Lower leg skin (tissue), 4 donors: ENCODE results near the gene FOSL1. TPM values are rescaled to one million over a fixed set of nuclear protein-coding genes. Genes with fewer than 3 reads are reported as not detected.

ENCODE experiments used
- DNase-seq, 2 donors: peaks; one replicate each; pipeline ENCODE4 v3.0.0-alpha.2; 2019; ENCODE audit warnings: low spot score in 2 of 2
- H3K4me3 ChIP-seq: fragments of 200-600 bp; sonication (generic); 2 replicates; pipeline ENCODE4 v1.5.1; 2017; ENCODE audit warnings: mild to moderate bottlenecking, low read depth; ENCODE audit not compliant: poor library complexity, severe bottlenecking
- POLR2A ChIP-seq, 2 donors: fragments of 450-650 bp; IDR thresholded peaks; one replicate each; pipeline ENCODE4 v1.6.1; 2016 to 2017; ENCODE audit warnings: antibody characterized with exemption in 2 of 2, mild to moderate bottlenecking in 1 of 2, moderate library complexity in 1 of 2
- WGBS, 2 donors: methylation state at CpG; one replicate each; pipeline ENCODE4 v1.1.5; 2018; 5-methylcytosine and 5-hydroxymethylcytosine counted together
- intact Hi-C: fragments of 100-400 bp; cut with DNase I; formaldehyde crosslinking; loops from one replicate; pipeline ENCODE4 v1.15.0; 2023; ENCODE audit warnings: low total_unique reads
- total RNA-seq, 4 donors: library from RNA; depleted of rRNA; stranded (reverse); fragments of >200 nt; gene quantifications; one replicate each; pipeline ENCODE4 v1.1.0, GENCODE V29; 2016
- TF ChIP-seq, protein P1 (sequence below), 3 donors: fragments of 450-650 bp; IDR thresholded peaks; one replicate each; pipeline ENCODE4 v1.5.1; 2016; ENCODE audit warnings: antibody characterized with exemption in 3 of 3, mild to moderate bottlenecking in 3 of 3, moderate library complexity in 2 of 3

FOSL1 gene
- total RNA-seq, 4 donors from 2014 or later = 2.4 to 7.5 (median 5.3) TPM

DNA sequence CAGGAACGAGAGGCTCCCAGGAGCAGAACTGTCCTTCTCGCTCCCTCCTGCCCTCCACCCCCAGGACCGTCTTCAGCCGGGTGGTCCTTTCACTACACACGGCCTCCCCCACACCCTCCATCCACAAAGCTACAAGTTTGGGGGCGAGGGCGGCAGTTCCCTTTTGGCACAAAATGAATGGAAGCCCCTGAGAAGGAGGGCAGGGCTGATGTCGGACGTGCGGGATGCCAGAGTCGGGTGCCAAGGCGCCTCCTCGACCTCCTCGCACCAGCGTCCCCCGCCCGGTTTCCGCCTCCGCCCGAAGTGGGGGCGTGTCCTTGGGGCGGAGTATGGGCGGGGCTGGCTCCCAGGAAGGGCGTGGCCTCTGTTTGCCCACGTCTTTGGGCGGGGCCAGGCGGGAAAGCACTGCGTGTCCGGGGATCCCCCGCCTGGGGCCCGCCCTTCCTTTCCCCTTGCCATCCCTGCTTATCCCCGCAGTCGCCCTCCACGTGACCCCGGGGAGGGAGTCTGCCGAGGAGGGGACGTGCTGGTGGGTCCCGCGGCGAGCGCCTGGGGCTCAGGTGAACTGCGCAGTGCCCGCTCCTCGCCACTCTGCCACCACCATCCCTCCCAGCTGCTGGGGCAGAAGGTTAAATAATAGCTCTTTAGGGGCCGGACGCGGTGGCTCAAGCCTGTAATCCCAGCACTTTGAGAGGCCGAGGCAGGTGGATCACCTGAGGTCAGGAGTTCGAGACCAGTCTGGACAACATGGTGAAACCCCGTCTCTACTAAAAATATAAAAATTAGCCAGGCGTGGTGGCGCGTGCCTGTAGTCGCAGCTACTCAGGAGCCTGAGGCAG lies 26.7 kb downstream of the FOSL1 start:
- TF ChIP-seq, protein P1, sequence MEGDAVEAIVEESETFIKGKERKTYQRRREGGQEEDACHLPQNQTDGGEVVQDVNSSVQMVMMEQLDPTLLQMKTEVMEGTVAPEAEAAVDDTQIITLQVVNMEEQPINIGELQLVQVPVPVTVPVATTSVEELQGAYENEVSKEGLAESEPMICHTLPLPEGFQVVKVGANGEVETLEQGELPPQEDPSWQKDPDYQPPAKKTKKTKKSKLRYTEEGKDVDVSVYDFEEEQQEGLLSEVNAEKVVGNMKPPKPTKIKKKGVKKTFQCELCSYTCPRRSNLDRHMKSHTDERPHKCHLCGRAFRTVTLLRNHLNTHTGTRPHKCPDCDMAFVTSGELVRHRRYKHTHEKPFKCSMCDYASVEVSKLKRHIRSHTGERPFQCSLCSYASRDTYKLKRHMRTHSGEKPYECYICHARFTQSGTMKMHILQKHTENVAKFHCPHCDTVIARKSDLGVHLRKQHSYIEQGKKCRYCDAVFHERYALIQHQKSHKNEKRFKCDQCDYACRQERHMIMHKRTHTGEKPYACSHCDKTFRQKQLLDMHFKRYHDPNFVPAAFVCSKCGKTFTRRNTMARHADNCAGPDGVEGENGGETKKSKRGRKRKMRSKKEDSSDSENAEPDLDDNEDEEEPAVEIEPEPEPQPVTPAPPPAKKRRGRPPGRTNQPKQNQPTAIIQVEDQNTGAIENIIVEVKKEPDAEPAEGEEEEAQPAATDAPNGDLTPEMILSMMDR (IDR thresholded peaks at IDR 0.05) = no peak
- TF ChIP-seq POLR2A (IDR thresholded peaks at IDR 0.05) = no peak
- H3K4me3 ChIP-seq = peak overlapping the region; percentile 49
- DNase-seq = peak; percentile 94 to 99
- 8 to 10% methylated on average over 30 to 41 of the region's 54 CpGs for WGBS, 2 donors
- intact Hi-C loops = no loop called here

DNA sequence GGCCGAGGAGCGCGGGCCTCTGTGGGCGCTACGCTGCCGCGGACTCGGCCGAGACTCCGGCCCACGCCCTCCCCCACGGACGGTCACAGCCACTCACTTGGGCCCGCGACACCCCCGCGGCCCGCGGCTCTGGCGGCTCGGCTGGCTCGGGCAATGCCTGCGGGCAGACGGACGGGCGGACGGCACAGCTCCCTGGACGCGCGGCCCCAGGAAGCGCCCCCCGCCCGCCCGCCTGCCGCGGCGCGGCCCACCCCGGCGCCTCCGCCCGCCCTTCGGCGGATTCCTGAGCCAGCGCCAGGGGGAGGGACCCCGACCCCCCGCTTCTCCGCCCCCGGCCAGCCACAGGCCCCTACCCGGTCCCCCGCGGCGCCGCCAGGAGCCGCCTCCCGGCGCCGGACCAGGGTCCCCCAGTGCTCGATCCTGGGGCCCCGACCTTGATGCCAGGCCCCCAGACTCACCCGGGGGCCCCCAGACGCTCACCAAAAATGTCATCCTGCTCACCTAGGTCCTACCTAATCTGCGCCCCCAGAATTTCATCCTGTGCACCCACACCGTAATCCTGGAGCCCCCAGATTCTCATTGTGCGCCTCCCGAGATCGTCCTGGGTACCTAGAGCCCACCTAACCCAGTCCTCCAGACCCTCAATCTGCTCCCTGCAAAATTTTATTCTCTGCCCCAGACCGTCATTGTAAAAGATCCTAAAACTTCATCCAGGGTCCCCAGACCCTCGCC lies 27.4 kb downstream of the FOSL1 start, which contains the start of gene EFEMP2:
Gene EFEMP2 (minus strand): TSS at position 215 of the 732 bp plus-strand sequence. CDS start 446 bp downstream, outside the sequence.
- peak in 1 of 2 donors; percentile 92 for DNase-seq
- 0 to 2% methylated on average over 15 to 16 of the region's 69 CpGs for WGBS, 2 donors
- intact Hi-C loops = no loop called here

DNA sequence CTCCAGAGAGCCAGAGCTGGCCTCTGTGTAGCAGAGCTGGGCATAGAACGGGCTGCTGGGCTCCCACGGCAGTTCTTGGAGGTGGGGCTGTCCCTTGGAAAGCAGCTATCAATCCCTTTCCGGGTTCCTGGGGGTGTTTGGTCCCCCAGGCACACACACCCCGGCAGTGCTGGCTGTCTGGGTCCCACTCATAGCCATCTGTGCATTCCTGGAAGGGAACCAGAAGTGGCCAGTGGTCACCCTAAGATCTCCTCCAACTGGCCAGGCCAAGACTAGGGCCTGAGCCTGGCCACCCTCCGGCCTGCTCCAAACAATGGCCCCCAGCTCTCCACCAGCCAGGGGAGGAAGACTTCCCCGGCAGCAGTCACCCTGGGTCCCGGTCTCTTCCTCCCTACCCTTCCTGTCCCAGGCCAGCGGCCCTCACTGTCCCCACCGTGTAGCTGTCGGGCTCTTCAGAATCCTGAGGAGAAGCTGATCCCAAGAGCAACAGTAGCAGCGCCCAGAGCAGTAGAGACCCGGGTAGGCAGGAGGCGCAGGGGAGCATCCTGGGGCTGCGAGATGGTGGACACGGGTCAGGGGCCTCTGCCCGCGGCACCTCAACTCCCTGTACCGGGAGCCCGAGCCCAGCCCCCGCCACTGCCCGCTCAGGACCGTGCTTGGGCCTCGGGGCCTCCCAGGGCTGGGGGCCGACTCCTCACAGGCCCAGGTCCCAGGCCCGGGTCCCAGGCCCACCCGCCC lies 28.2 kb downstream of the FOSL1 start:
- intact Hi-C loops = no loop called here
- DNase-seq = no peak
- H3K4me3 ChIP-seq = peak overlapping the region; percentile 18
- TF ChIP-seq, protein P1 (IDR thresholded peaks at IDR 0.05) = no peak
- 43 to 54% methylated on average over 15 to 20 of the region's 26 CpGs for WGBS, 2 donors

More for the DNA sequence above, 27.4 kb downstream of the FOSL1 start, which contains the start of gene EFEMP2:
- peak within 1 kb of the TSS; percentile 49 for H3K4me3 ChIP-seq
- TF ChIP-seq, protein P1 (IDR thresholded peaks at IDR 0.05) = no peak
- TF ChIP-seq POLR2A (IDR thresholded peaks at IDR 0.05) = no peak

DNA sequence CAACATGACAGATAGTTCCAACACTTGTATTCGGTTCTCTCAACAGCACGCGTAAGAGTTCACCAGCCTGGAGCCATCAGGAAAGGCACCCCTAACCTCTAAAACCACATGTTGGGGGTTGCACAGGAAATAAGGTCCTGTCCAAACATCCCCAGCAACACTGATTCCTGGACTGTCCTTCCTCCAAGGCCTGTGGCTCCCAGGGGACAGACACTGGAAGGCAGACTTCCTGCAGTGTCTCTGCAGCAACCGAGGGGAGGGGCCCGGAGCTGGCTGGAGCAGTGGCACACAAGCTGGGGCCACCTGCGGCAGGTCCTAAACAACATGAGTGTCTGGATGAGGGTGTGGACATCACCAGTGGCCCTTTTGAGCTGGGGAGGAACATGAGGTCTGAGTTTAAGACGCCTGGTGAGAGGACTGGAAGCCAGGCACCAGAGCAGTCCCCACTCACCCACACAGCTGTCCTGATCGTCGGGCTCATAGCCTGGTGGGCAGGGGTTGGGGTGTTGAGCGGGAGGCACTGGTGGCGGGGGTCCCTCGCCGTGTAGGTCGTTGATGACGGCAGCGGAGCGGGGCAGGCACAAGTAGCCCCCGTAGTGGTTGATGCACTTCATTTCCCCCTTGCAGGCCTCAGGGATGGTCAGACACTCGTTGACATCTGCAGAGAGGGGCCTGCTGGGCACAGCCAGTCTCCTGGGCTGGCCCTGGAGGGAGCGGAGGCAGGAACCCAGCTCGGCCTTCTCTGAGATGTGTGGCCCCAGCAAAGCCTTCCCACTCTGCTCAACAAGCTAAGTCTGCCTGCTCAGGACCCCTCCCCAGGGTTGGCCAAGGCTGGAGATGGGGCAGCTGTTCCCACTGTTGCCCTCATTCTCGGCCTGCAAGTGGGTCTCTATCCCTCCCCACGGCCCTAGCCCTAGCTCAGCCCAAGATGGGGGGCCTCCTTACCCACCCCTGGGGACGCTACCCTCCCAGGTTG lies 29.2 kb downstream of the FOSL1 start:
- intact Hi-C loops = no loop called here
- 76 to 77% methylated on average over 21 to 24 of the region's 24 CpGs for WGBS, 2 donors
- DNase-seq = no peak
- no peak overlapping the region for H3K4me3 ChIP-seq
- TF ChIP-seq, protein P1 (IDR thresholded peaks at IDR 0.05) = no peak
- no peak for TF ChIP-seq POLR2A (IDR thresholded peaks at IDR 0.05)

DNA sequence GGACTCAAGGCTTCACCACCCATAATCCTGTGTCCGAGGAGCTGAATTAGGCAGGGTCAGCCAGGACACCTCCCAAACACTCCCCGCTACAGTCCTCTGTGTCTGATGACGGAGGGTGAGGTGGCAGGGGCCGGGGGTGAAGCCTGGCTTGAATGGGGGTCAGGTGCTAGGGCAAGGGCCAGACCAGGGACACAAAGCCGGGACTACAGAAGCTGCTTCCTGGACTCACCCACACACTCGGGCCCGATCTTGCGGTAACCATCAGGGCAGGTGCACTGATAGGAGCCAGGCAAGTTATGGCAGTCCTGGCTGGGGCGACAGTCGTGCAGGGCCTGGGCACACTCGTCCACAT lies 29.9 kb downstream of the FOSL1 start:
- intact Hi-C loops = no loop called here
- no peak overlapping the region for H3K4me3 ChIP-seq
- no peak for DNase-seq
- TF ChIP-seq POLR2A (IDR thresholded peaks at IDR 0.05) = no peak
- TF ChIP-seq, protein P1 (IDR thresholded peaks at IDR 0.05) = no peak
- 77 to 82% methylated on average over 10 to 11 of the region's 11 CpGs for WGBS, 2 donors
